NCI-H2227 treated with DMSO at 0.1 percent for 48 hours (cell line): ENCODE results near the gene RNF168.
"Not testable (repeated sequence)": the region's sequence is repeated elsewhere in the genome, so short reads cannot be mapped to it uniquely, and the experiment has no call there.

Experiments used
- DNase-seq: peaks from one replicate; lab custom pipeline; 2025; lab: John Stamatoyannopoulos, UW

The RNF168 gene, protein sequence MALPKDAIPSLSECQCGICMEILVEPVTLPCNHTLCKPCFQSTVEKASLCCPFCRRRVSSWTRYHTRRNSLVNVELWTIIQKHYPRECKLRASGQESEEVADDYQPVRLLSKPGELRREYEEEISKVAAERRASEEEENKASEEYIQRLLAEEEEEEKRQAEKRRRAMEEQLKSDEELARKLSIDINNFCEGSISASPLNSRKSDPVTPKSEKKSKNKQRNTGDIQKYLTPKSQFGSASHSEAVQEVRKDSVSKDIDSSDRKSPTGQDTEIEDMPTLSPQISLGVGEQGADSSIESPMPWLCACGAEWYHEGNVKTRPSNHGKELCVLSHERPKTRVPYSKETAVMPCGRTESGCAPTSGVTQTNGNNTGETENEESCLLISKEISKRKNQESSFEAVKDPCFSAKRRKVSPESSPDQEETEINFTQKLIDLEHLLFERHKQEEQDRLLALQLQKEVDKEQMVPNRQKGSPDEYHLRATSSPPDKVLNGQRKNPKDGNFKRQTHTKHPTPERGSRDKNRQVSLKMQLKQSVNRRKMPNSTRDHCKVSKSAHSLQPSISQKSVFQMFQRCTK

DNA sequence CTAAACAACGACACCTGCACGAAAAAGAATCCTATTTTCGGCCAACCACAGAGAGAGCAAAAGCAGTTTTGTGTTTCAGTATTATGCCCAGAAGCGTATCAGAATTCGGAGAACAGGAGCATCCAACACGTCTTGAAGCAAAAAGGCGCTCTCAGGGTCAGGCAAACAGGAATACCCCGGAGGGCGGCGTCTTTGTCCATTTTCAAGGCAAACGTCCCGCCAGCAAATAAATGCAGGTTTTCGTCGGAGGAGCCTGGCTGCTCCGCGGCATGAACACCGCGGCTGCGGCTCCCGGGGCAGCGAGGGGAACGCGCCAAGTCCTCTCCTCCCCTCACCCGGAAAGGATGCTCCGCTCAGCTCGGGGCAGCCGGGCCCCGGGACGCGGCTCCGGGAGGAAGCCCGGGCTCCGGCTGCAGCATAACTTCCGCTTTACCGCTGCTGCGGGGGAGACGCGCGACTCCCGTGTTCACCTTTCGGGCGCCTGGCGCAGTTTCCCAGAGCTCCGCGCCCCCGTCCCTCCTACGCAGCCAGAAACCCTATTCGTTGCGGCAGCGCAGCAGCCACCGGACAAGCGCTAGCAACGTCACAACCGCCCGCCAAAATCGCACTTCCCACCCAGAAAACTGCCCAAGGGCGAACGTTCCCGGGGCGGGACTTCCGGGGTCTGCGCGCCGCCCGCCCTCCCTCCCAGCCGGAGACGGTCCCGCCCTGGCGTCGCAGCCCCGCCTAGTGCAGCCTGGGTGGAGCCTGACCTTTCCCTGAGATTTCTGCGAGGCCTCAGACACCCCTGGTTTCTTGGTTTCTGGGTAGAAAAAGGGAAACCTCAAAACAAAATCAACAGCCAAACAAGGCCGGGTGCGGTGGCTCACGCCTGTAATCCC, at the start of gene RNF168:
TSS of gene RNF168 (minus strand) at position 573 of the 881 bp plus-strand sequence. CDS start 595 bp downstream, outside the sequence.
- peak; percentile 97 for DNase-seq

DNA sequence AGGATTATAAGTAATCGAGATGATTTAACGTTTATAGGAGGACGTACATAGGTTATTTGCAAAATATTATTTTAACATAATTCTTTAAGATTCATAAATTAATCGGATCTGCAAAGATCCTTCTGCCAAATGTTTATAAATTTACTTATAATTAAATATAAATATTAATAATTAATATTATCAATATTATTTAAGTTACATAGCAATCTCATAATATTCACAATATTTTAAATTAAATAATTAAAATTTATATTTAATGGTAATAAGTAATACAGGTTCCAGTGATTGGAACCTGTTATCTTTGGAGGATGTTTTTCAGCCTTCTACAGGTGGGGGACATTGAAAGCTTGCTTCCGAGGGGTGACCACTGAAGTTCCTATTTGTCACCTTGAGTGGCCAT, 48.7 kb upstream of the RNF168 start:
- no peak for DNase-seq

DNA sequence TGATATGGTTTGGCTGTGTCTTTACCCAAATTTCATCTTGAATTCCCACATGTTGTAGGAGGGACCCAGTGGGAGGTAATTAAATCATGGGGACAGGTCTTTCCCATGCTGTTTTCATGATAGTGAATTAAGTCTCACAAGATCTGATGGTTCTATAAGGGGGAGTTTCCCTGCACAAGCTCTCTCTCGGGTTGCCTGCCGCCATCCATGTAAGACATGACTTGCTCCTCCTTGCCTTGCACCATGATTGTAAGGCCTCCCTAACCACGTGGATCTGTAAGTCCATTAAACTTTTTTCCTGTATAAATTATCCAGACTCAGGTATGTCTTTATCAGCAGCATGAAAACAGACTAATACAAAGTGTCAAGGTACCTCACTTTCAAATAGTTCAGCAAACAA, 46.6 kb upstream of the RNF168 start:
- DNase-seq, result not testable (repeated sequence)

DNA sequence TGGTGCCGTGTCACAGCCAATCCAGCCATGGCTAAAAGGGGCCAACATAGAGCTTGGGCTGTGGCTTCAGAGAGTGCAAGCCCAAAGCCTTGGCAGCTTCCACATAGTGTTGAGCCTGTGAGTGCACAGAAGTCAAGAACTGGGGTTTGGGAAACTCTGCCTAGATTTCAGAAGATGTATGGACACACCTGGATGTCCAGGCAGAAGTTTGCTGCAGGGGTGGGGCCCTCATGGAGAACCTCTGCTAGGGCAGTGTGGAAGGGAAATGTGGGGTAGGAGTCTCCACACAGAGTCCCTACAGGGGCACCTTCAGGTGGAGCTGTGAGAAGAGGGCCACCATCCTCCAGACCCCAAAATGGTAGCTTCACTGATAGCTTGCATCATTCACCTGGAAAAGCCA, 45.7 kb upstream of the RNF168 start:
- DNase-seq, result not testable (repeated sequence)

DNA sequence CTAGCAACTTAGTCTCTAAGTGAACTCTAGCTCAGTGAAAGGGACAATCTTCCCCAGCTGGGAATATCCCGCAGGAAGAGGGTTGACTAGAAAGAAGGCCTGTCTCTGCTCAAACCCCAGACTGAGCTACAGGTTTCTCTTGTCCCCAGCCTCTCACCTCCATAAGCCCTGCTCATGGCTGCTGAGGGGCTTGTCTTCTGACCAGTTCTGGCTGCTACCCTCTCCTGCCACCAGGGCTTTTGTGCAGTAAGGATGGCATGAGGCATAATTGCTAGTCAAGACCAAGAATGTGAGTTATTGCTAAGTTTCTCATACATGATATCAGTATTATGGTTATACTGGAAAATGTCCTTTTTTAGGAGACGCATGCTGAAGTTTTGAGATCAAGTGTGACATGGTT, 43.5 kb upstream of the RNF168 start:
- DNase-seq, result no peak

DNA sequence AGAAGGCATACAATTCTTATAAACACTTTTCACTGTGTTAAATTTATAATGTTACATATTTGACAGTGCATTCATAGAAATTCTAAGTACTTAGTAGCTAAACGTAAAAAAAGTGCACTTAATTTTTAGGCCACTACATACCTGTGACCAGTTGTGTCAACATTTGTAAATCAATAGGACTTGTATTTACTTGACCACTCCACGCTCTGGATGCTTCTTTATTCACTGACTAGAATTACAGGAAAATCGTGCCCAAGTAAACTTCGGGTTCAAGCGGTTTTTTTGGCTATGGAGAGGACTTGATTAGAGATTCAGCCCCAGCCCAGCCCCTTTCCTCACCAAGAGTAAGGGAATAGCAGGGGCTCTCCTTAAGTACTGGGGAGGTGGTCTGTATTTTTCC, 43.0 kb upstream of the RNF168 start:
- no peak for DNase-seq

DNA sequence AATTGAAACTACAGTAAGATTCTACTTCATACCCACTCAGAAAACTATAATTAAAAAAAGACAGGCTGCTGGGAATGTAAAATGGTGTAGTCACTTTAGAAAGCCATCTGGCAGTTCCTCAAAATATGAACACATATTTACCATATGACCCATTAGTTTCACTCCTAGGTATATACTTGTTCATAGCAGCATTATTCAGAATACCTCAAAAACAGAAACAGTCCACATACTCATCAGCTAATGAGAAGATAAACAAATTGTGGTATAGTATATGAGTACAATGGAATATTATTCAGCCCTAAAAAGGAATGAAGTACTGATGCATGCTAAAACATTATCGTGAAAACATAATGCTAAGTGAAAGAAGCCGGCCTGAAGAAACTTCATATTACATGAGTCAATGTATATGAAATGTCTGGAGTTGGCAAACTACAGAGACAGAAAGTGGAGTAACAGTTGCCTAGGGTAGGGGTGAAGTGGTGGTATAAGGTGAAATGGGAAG, 41.0 kb upstream of the RNF168 start:
- DNase-seq, result no peak

DNA sequence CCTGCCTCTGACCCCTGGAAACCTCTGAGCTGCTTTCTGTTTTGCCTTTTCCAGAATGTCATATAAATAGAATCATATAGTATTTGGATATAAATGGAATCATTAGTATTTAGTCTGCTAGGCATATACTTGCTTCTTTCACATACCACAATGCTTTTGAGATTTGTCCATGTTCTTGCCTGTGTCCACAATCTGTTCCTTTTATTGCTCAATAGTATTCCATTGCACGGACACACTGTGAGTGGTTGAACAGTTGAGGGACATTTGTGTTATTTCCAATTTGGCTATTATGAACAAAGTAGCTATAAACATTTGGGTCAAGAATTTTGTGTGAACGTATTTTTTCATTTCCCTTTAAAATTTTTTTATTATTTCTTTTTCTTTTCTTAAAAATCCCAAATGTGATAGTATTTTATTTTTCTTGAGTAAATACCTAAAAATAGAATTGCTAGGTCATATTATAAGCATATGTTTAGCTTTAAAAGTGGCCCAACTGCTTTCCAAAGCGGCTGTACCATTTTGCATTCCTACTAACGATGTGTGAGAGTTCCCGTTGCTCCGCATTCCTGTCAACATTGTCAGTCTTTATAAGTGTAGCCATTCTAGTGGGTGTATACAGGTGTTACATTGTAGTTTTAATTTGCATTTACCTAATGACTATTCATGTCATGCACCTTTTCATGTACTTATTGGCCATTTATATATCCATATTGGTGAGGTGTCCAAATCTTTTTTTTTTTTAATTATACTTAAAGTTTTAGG, 38.3 kb upstream of the RNF168 start:
- DNase-seq, result no peak

DNA sequence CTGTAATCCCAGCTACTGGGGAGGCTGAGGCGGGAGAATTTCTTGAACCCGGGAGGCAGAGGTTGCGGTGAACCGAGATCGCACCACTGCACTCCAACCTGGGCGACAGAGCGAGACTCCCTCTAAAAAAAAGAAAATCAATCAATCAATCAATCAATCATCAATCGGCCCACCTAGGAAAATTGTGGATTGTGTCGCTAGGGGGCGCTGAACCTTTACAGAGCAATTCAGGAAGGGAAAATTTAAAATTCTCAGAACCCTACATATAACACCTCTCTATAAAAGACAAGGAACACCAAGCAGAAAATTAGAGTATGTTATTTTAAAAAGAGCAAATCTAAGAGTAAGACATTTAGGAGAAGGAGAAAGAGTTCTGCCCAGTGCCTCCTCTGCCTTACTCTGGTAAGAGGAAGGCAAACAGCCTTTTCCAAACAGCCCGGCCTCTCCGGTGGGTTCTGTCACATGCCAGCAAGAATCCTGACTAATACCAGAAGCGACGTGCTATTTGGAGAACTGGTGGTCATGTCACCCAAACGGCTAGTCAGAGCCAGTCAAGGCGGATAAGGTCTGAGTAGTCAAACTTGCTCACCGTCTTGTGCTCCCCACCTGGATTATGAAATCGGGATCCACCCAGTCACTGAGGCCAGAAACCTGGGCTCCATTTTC, 33.9 kb upstream of the RNF168 start:
- DNase-seq, result no peak

DNA sequence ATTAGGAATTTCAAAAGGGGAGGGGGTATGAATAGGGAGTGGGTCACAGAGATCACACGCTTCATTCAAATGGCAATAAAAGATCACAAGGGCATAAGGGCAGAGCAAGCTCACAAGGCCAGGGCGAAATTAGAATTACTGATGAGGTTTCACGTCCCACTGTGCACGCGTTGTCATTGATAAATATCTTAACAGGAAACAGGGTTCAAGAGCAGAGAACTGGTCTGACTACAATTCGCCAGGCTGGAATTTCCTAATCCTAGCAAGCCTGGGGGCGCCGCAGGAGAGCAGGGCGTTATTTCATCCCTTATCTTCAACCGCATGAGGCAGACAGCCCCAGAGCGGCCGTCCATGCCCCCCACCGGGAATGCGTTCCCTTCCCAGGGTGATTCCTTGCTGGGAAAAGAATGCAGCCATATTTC, 29.7 kb upstream of the RNF168 start:
- no peak for DNase-seq

DNA sequence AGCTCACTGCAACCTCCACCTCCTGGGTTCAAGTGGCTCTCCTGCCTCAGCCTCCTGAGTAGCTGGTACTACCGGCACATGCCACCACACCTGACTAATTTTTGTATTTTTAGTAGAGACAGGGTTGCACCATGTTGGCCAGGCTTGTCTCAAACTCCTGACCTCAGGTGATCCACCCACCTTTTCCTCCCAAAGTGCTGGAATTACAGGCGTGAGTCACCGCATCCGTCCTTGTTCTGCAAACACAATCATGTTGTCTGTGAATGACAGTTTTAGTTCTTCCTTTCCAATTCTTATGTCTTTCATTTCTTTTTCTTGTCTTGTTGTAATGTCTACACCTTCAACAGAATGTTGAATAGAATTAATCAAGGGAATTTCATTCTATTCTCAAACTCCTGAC, 27.9 kb upstream of the RNF168 start:
- no peak for DNase-seq

DNA sequence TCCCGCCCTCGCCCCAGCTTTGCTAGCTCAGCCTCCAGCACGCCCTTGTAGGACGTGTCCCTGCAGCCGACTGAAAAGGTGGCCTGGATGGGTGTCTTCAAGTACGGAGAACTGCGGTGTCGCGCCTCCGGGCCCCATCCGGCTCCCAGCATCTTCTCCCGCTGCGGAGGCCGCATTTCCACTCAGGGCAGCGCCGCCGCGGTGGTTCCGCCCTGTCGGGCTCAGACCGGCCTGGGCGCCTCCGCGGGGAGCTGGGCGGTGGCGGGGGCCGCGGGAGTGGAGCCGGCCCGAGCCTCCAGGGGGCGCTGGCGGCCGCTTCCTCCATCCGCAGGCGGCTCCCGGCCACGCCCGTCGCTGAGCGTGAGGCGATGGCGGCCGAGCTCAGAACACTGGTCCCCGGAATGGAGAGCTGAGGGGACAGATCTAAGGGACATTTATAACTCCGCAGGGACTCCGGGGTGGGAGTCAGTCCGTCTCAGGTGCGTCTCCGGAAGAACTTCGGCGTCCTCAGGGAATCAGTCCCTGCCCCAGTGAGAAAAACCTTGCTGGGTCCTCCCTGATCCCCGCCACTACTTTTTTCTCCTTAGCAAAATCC, 25.2 kb upstream of the RNF168 start:
- peak; percentile 80 for DNase-seq

DNA sequence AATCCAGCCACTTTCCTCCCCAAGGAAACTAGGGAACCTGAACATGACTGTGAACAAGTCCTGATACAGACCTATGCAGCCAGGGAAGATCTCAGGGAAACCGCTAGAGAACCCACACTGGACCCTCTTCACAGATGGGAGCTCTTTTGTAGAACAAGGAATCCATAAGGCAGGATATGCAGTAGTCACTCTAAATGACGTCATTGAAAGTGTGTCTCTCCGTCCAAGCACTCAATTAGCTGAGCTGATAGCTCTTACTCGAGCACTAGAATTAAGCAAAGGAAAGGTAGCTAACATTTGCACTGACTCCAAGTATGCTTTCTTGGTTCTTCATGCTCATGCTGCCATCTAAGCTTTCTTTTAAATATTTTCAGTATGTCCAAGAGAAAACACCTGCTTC, 21.6 kb upstream of the RNF168 start:
- DNase-seq, result no peak

DNA sequence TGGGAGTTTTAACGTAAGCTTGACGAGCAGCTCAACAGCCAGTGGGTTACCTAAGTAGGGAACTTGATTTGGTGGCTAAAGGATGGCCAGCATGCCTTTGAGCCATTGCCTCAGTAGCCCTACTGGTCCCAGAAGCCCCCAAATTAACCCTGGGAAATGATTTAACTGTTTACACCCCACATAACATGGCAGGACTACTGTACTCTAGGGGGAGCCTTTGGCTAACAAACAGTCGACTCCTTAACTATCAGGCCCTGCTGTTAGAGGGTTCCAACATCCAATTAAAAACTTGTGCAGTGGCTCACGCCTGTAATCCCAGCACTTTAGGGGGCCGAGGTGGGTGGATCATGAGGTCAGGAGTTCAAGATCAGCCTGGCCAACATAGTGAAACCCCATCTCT, 21.0 kb upstream of the RNF168 start:
- no peak for DNase-seq

DNA sequence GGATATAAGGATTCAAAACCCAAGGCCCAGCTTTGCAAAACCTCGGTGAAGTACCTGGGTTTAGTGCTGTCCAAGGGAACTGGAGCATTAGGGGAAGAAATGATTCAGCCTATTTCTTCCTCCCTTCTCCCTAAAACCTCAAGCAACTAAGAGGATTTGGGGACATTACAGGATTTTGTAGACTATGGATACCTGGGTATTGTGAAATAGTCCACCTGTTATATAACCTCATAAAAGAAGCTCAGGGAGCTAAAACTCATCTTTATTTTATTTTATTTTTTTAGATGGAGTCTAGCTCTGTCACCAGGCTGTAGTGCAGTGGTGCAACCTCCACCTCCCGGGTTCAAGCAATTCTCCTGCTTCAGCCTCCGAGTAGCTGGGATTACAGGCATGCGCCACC, 20.3 kb upstream of the RNF168 start:
- no peak for DNase-seq

DNA sequence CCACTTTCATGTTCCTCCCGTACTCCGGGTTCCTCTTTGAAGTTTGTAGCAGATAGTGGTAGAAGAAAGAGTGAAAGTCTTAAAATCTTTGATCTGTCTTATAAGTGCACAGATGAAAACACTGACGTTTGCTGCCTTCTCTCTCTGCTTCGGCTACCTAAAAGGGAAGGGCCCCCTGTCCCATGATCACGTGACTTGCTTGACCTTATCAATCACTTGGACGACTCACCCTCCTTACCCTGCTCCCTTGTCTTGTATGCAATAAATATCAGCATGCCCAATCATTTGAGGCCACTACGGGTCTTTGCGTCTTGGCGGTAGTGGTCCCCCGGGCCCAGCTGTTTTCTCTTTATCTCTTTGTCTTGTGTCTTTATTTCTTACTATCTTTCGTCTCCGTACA, 17.7 kb upstream of the RNF168 start:
- DNase-seq, result not testable (repeated sequence)

DNA sequence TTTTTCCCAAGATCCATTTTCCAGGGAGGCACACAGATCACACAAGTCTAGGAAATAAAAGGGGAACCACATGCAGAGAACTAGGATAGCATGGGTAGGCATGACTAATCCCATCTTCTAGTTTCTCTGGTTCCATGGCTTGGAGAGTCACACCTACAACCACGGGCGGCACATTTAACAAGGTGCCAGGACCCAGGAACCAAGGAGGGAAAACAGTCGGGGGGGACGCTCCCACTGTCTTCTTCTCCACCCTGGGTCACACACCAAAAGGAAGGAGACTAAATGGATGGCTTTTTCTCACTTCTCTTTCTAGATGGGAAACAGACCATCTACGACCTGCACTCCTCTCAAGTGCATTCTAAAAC, 16.1 kb upstream of the RNF168 start:
- DNase-seq, result no peak

DNA sequence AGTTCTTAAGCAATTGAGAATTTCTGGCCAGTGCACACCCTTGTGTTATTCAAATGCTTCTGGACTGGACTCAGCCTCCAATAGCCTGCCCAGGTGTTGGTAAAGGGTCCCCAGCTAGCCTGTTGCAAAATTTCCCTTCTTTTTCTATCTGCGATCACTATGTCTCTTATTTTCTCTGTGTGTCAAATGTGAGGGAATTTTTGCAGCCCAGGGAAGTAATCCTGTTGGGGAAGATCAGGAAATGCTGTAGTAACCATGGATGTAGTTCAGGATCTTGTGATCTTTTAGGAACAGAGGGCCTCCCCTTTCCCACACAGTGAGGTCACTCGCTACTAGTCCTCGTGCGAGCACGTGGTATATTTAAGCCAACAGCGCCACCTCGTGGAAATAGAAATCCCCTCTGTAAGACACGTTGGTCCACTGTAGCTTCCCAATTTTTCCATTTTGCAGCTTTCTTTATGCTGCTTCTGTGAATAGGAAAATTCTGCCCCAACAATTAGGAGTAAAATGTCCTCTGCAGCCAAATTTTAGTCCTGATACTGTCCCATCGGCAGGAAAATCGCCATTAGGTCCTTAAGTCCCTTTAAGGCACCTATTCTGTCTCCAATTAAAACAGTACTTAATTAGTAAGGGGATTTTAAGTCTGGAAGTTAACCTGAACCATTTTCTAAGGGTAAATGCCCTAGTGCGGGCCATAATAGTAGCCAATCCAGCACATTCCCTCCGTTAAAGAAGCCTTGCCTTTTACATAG, 15.6 kb upstream of the RNF168 start:
- no peak for DNase-seq

DNA sequence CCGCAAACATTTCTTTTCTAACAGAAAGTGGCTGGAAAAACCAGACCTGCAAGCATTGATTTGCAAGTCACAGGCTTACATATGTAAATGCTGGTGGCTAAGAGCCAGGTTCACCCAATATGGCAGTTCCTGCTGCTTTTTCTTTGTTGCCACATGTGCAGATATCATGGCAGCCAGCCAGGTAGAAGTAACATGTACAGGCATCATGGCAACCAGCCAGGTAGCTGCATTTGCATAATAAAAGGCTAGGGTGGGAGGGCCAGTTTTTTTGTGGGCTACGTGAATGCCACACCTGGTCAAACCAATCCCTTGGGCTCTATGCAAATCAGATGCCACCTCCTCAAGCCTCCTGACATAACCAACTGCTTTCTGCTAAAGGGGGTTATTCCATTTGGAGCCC, 14.4 kb upstream of the RNF168 start:
- DNase-seq, result no peak

DNA sequence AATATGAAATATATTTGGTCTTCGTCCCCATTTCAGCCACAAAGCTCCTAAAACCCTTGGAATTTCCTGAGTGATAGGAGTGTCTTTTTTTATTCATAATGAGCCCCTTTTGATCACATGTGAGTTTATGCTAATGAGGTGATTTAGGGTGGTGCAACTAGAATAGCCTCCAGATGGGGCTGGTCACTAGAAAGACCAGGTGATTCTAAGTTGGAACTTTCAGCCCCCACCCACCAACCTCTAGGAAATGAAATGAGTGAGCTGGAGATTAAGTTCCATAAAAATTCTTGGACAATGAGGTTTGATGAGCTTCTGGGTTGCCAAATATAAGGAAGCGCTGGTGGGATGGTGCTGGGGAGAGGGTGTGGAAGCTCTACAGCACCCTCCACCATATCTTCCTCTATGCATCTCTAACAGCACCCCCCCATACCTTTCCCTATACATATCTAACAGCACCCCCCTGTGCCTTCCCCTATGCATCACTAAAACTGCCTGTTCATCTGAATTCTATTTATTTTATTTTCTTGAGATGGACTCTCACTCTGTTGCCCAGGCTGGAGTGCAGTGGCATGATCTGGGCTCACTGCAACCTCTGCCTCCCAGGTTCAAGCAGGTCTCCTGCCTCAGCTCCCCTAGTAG, 13.7 kb upstream of the RNF168 start:
- DNase-seq, result no peak
